ENCODE measurements around the gene CTSA.

CTSA gene

DNA sequence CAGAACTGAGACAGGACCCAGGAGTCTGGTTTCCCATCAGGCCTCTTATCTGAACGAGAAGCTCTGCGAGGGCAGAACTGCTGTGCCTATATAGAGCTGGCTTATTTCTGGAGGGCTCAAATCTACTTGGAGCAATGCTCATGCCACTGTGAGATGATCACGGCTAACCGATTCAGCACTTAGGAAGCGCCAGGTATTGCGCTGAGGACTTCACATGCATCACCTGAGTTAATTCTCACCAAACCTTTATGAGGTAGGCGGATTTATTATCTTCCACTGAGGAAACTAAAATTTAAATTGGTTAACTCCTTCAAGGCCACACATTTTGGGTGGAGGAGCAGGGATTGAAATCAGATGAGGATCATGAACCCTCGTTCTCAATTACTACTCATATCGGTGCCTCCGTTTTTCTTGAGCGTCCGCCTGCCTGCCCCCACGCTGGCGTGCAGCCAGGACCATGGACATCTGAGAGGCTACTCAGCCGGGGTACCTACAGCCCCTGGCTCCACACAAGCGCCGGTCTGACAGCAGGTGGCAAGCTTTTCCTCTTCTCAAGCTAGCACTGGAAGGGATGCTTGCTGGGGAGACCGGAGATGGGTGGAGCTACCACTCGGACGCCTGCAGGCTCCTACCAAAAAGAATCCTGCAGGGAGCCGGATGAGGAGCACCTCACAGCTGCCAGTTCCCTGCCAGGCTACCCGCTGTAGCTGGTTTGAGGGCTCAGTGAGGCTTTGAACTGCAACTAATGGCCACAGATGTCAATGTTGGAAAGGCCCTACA, 42.3 kb downstream of the CTSA start:
- H3K4me3 ChIP-seq (replicated peaks; ENCODE audit: low read depth, low read length) = peak overlapping the region; percentile 75
- DNase-seq (ENCODE audit: extremely low read depth, low read depth) = no peak
- TF ChIP-seq, protein P1, sequence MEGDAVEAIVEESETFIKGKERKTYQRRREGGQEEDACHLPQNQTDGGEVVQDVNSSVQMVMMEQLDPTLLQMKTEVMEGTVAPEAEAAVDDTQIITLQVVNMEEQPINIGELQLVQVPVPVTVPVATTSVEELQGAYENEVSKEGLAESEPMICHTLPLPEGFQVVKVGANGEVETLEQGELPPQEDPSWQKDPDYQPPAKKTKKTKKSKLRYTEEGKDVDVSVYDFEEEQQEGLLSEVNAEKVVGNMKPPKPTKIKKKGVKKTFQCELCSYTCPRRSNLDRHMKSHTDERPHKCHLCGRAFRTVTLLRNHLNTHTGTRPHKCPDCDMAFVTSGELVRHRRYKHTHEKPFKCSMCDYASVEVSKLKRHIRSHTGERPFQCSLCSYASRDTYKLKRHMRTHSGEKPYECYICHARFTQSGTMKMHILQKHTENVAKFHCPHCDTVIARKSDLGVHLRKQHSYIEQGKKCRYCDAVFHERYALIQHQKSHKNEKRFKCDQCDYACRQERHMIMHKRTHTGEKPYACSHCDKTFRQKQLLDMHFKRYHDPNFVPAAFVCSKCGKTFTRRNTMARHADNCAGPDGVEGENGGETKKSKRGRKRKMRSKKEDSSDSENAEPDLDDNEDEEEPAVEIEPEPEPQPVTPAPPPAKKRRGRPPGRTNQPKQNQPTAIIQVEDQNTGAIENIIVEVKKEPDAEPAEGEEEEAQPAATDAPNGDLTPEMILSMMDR (IDR thresholded peaks at IDR 0.05; ENCODE audit: low read depth, low read length, missing control alignments) = peak; percentile 23

DNA sequence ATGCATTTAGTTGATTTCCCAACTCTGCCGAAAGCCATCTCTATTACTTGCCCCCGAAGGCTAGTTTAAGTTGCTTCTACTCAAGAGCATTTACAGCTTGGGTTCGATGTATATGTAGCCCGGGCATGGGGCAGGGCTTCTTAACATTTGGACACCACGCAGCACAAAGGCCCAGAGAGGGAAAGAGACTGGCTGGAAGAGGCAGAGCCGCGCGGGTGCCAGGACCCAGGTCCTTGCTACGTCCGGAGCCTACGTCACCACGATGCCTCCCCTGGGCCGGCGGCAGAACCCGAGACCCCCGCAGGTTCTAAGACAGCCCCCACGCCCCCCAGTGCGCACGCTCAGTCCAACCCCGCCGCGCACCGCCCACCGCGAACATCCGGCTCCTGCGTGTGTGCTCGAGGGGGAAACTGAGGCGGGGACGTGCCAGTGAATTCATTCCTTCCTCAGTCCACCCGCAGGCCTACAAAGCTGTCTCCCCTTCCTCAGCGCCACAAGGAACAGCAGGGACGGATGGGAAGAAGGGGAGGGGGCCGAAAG, 43.0 kb downstream of the CTSA start:
- no peak for DNase-seq (ENCODE audit: extremely low read depth, low read depth)
- H3K4me3 ChIP-seq (replicated peaks; ENCODE audit: low read depth, low read length) = peak overlapping the region; percentile 75
- TF ChIP-seq, protein P1 (IDR thresholded peaks at IDR 0.05; ENCODE audit: low read depth, low read length, missing control alignments) = no peak

DNA sequence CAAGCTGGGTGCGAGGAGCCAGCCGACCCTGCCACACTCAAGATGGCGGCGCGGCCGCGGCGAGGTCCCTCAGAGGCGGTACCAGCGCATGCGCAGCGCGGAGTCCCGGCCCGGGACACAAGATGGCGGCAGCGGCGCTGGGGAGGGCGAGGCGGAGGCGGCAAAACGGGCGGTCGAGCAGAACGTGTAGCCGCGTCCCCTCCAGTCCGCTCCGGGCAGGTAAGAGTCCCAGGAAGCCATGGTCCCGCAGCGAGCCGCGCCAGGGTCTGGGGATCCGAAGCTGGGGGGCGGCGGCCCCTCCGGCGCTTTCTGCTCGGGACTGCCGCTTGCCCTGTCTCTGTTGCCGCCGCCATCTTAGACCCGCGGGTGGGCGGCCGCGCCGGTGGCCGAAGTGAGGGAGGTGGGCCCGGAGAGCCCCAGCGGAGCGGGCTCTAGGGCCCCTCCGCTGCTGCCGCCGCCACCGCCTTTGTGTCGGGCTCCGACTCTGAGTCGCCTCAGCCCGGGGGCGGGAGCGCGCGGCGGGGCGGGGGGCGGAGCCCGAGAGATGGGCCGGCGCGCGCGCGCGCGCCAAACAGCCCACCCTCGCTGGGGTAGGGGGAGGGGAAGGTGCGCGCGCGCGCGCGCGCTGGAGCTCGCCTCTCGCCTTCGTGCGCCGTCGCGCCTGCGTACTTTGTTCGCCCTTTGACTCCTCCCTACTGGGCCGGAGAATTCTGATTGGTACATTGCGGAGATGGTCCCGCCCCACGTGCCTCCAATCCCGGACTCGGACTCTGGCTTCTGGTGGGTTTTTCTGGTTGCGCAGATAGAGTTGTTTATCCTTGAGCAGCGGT, 43.7 kb downstream of the CTSA start, which contains the start of gene PCIF1:
PCIF1 (plus strand) TSS at position 98 of the 830 bp plus-strand sequence. CDS start 4,317 bp downstream, outside the sequence.
- TF ChIP-seq, protein P1 (IDR thresholded peaks at IDR 0.05; ENCODE audit: low read depth, low read length, missing control alignments) = no peak
- peak within 1 kb of the TSS; percentile 75 for H3K4me3 ChIP-seq (replicated peaks; ENCODE audit: low read depth, low read length)
- peak; percentile 95 for DNase-seq (ENCODE audit: extremely low read depth, low read depth)

DNA sequence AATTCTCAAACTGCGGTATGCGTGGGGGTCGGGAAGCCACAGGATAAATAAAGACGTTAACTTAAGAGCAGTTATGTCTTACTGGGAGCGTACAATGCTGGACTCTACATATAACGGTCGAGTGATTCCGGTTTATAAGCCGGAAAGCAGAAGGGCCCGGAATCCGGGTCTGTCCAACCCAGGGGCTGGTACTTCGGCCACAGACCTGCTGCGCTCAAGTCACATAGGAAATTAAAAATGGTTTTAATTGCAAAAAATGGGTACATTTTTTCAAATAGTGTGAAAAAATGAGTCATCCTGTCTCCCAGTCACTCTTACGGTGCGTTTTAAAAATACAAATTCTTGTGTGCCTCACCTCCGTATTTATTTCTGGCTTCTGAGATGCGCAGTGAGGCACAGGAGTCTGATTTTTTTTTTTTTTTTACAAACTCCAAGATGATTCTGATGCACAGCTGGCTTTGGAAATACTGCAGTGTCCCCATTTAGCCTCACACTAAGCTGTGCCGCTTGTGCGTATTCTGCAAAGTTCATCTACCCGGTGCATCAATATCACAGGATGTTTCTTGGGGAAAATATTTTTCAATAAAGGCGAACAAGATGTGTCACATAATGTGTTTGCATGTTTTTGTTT, 44.4 kb downstream of the CTSA start:
- TF ChIP-seq, protein P1 (IDR thresholded peaks at IDR 0.05; ENCODE audit: low read depth, low read length, missing control alignments) = no peak
- DNase-seq (ENCODE audit: extremely low read depth, low read depth) = no peak
- H3K4me3 ChIP-seq (replicated peaks; ENCODE audit: low read depth, low read length) = peak overlapping the region; percentile 75

DNA sequence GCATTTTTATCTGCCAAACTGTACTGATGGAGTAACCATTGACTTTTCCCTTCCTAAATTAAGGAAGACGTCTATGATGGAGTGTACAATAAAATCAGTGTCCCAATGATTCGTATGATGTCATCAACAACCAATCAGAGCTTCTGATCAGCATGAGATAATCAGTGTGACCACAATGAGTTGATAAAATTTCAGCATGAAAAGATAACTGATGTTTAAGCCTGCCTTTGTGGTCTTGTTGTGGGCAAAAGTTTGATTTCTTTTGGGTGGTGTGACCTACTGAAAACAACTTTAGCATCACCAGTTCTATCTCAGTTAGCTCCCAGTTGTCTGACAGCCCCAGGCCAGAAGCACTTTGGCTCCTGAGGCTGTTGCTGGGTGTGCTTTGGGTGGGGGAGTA, 46.6 kb downstream of the CTSA start:
- no peak for DNase-seq (ENCODE audit: extremely low read depth, low read depth)
- TF ChIP-seq, protein P1 (IDR thresholded peaks at IDR 0.05; ENCODE audit: low read depth, low read length, missing control alignments) = no peak
- no peak overlapping the region for H3K4me3 ChIP-seq (replicated peaks; ENCODE audit: low read depth, low read length)

DNA sequence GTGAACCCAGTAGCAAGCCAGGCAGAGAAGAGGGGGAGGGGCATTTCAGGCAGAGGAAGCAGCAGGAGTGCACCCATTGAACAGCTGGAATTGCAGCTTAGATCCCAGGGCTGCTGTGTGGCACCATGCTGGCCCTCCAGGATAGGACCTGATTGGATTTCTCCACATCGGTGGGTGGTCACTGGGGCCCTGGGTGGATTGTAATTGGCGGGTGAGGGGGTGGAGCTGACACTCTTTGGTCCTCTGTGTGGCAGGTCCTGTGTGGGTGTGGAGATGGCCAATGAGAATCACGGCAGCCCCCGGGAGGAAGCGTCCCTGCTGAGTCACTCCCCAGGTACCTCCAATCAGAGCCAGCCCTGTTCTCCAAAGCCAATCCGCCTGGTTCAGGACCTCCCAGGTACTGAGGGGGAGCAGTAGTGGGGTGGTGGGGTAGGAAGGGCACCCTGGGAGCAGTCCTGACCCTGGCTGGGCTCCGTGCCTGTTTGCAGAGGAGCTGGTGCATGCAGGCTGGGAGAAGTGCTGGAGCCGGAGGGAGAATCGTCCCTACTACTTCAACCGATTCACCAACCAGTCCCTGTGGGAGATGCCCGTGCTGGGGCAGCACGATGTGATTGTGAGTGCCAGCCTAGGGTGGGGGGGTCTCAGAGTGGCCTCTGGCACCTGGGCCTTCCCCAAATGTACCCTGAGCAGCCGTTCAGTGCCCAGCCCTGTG, 47.7 kb downstream of the CTSA start:
- no peak for DNase-seq (ENCODE audit: extremely low read depth, low read depth)
- H3K4me3 ChIP-seq (replicated peaks; ENCODE audit: low read depth, low read length) = no peak overlapping the region
- TF ChIP-seq, protein P1 (IDR thresholded peaks at IDR 0.05; ENCODE audit: low read depth, low read length, missing control alignments) = no peak
